ENCODE measurements around the gene ALPL.
"Not testable (repeated sequence)": the region's sequence is repeated elsewhere in the genome, so short reads cannot be mapped to it uniquely, and the experiment has no call there.

ALPL gene

GRCh38 chr1:21508580-21509350 lies 458 bp upstream of the ALPL start:
- DNase-seq = peak; percentile 74 to 75

GRCh38 chr1:21510113-21510493 lies 880 bp downstream of the ALPL start:
- DNase-seq = no peak

GRCh38 chr1:21510885-21511578 lies 1.8 kb downstream of the ALPL start:
- no peak for DNase-seq

GRCh38 chr1:21511579-21512522 lies 2.6 kb downstream of the ALPL start:
- no peak for DNase-seq

DNA sequence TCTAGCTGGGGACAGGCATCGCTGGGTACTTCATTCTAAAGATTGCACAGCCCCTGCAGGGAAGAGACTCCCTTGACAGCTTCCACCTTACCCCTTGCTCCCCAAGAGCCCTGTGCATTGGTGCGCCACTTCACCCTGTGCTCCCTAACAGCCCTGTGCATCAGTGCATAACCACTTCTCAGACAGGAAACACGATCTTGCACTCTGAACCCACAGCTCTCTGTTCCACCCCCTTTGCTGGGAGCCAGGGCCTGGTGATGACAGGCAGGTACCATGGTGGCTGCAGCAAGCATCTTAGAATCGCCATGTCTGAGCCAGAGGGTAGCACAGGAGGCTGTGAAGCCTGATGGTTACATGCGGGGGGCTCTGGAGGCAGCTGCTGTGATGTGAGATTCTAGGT lies 5.0 kb downstream of the ALPL start:
- DNase-seq = no peak

- DNase-seq = no peak
Observed at GRCh38 chr1:21517161-21517589, 8.0 kb downstream of the ALPL start.

DNA sequence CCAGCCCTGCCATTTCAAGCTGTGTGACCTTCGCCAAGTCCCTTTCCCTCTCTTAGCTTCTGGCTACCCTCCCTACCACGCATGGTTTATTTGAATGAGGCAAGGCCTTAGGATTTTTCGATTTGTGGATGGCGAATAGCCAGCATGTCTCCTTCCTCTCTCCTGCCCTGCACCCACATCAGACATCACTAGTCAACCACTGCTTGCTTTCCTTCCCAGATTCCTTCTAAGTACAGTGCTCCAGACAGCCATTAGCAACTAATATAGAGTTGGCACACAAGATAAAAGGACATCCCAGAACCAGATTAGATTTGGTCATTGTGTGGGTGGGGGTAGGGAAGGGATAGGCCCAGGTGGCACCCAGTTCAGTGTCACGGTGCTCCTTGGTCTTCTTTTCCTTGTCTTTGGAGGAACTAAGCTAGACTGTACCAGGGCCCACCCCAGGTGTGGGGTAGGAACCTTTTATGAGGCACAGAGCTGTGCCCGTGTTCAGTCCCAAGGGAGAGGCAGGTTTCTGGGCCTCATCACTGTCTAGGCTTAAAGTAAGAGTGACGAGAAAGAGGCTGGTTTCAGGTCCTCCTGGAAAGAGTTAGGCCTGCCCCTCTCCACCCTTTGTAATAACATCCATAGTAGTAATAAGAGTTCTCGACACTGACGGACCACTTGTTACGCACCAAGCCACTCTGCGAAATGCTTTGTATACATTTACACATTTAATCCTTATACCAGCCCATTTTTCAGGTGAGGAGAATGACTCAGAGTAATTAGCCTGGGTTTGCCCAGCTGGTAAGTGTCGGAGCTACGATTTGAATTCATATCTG lies 8.6 kb downstream of the ALPL start:
- no peak for DNase-seq

GRCh38 chr1:21518774-21519455 lies 9.7 kb downstream of the ALPL start:
- DNase-seq = no peak

DNA sequence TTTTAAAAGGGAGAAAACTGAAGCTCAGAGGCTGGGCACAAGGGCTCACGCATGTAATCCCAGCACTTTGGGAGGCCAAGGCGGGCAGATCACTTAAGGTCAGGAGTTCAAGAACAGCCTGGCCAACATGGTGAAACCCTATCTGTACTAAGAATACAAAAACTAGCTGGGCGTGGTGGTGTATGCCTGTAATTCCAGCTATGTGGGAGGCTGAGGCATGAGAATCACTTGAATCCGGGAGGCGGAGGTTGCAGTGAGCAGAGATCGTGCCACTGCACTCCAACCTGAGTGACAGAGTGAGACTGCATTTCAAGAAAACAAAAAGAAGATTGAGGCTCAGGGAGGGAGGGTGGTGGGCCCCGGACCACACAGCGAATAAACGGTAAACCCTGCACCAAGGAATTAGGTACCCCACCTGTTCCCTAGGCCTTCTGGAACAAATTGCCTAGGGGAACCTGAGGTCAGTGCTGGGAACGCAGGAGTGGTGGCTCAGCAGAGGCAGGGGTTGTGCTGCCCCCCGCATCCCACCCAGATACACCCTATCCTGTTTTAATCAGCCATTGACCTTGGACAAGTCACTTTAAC lies 10.4 kb downstream of the ALPL start:
- DNase-seq = not testable (repeated sequence)

DNA sequence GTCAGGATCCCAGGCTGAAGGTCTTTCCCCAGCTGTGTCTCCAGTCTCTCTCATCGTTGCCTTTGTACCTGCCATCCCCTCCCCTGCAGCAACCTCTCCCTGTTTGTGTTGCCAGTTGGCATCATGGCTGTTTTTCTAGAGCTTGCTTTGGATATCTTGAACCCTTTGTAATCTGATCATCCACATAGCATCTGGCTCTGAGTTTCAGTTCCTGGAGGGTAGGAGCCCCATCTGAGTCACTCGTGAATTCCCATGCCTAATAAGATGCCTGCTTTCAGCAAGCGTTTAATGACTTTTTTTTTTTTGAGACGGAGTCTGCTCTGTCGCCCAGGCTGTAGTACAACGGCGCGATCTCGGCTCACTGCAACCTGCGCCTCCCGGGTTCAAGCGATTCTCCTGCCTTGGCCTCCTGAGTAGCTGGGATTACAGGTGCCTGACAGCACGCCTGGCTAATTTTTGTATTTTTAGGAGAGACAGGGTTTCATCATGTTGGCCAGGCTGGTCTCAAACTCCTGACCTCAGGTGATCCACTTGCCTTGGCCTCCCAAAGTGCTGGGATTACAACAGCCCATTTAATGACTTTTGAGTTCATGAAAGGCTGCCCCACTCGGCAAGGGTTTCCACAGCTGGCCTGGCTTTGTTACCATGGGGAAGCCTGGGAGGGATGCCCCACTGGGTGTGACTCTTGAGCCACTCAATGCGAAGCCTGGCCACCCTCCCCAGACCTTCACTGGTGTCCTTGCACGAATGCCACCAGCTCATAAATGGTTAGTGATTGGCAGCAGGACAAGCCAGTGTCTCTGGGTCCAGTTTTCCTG lies 11.9 kb downstream of the ALPL start:
- DNase-seq = no peak

- DNase-seq = no peak
Observed at GRCh38 chr1:21521717-21522060, 12.5 kb downstream of the ALPL start.

DNA sequence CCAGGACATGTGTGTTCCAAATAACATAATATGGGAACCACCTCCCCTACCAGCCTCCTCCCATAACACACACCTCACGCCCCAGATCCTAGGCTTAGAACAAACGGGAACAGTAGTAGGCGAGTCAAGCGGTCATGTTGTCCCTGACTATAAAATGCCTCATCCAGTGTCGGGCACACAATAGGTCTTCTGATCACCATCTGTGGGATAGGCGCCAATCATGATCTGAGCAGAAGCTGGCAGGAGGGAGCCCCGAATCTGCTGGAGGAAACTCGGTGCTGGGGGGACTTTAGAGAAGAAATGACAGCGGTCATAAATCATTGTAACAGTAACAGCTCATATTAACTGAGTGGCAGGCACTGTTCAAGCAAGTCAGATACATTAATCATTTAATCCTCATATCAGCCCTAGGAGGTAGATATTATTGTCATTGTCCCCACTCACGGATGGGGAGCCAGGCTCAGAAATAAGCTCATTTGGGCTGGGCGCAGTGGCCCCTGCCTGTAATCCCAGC lies 13.4 kb downstream of the ALPL start:
- DNase-seq = no peak

- no peak for DNase-seq
Observed at GRCh38 chr1:21523297-21523813, 14.1 kb downstream of the ALPL start.

- no peak for DNase-seq
Observed at GRCh38 chr1:21524220-21524619, 15.0 kb downstream of the ALPL start.

DNA sequence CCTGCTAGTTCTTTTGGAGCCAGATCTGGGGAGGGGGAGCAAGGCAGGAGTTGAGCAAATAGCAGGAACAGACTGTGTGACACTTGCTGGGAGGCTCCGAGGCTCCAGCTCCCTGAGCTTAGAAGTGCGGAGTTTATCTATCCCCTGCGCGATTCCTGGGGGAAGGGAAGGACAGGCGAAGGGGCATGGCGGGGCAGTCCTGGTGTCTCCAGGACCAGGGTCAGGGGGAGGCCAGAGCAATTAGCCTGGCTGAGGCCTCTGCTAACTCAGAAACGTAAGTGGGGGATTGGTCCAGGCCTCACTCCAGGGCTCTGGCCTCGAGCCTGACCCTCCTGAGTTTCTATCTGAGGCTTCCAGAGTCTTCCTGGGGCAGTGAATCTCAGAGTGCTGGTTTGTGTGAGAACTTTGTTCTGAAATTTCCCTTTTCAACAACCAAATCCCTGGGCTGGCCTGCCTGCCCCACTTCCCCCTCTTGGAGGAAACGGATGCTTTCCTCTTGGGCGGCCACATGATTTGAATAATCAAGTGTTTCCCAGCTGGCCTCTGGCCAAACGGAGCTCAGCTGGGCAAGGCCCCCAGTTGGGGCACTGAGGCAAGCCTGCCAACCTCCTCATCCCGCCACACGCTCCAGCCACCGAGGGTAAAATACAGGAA lies 15.6 kb downstream of the ALPL start:
- DNase-seq = no peak

- no peak for DNase-seq
Observed at GRCh38 chr1:21525340-21525717, 16.1 kb downstream of the ALPL start.

DNA sequence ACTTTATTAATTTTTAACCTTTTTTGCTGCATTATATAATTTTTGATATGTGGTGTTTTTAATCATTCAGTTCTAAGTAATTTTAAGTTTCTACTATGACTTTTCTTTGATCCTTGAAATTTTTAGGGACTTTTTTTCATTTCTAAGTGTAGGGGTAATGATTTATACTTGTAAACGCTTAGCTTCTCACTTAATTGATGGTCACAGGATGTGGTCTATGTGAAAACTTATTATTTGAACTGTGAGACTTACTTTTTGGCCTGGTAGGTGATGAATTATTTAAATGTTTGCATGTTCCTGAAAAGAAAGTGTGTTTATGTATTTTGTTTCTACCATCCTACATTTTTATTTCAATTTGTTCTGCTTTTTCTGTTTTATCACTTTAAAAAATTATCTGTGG lies 17.2 kb downstream of the ALPL start:
- no peak for DNase-seq

DNA sequence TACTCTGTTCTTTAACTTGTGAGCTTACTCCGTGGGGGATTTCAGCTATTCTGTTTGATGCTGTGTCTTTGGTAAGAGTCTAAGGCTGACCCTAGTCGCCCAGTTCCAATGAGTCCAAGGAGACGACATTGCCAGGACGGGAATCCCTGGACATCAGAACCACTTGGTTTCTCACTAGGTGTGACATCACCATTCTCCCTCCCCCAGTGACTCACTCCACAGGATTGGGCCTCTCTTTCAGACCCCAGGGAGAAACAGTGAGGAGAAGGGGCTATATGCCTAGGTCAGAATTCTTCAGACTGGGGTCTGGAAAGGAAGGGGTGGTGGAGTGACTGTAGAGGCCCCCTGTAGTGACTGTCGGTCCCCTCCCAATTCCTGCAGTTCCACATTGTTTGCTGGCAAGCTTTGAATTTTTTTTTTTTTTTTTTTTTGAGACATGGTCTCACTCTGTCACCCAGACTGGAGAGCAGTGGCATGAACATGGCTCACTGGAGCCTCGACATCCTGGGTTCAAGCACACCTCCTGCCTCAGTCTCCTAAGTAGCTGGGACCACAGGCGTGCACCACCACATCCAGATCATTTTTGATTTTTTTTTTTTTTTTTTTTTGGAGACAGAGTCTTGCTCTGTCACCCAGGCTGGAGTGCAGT lies 21.3 kb downstream of the ALPL start:
- DNase-seq = no peak

- no peak for DNase-seq
Observed at GRCh38 chr1:21531241-21531640, 22.0 kb downstream of the ALPL start.

Measured in stimulated activated CD4-positive, alpha-beta T cell treated with anti-CD3 and anti-CD28 coated beads, Interleukin-2, amount 100 ng/mL, for 48 hours (primary cell).